Bronchial epithelial cell (primary cell): ENCODE results near the gene NKAIN2. TPM values are rescaled to one million over a fixed set of nuclear protein-coding genes. Genes with fewer than 3 reads are reported as not detected.
"Not testable (repeated sequence)": the region's sequence is repeated elsewhere in the genome, so short reads cannot be mapped to it uniquely, and the experiment has no call there.

Experiments
- DNase-seq: peaks from one replicate; pipeline ENCODE4 v3.0.0-alpha.2; 2010; ENCODE audit warnings: low read depth
- FAIRE-seq: peaks from 2 replicates; lab custom pipeline; 2011; peaks lifted over from hg19 to GRCh38; lab: Jason Lieb, UNC
- H3K27me3 ChIP-seq: 2 replicates; pipeline ENCODE4 v1.5.1; 2011; ENCODE audit warnings: low read length; ENCODE audit not compliant: control insufficient read depth, insufficient read depth
- H3K36me3 ChIP-seq: 2 replicates; pipeline ENCODE4 v1.5.1; 2011; ENCODE audit warnings: low read length; ENCODE audit not compliant: control insufficient read depth, insufficient read depth
- H3K4me3 ChIP-seq: 2 replicates; pipeline ENCODE4 v1.5.1; 2011; ENCODE audit warnings: mild to moderate bottlenecking, low read depth, low read length, control low read depth
- total RNA-seq: library from RNA; depleted of rRNA; stranded (reverse); fragments of >200 nt; gene quantifications from 2 replicates; pipeline ENCODE4 v1.2.1, GENCODE V29; 2014
- TF ChIP-seq, protein P1 (sequence below): IDR thresholded peaks from 2 replicates; pipeline ENCODE4 v1.5.1; 2011; ENCODE audit warnings: mild to moderate bottlenecking, moderate library complexity, low read length, control low read depth, inconsistent platforms; ENCODE audit not compliant: insufficient read depth, severe bottlenecking

The NKAIN2 gene
- total RNA-seq, 1 donor from 2014 or later, result under 0.01 TPM

DNA sequence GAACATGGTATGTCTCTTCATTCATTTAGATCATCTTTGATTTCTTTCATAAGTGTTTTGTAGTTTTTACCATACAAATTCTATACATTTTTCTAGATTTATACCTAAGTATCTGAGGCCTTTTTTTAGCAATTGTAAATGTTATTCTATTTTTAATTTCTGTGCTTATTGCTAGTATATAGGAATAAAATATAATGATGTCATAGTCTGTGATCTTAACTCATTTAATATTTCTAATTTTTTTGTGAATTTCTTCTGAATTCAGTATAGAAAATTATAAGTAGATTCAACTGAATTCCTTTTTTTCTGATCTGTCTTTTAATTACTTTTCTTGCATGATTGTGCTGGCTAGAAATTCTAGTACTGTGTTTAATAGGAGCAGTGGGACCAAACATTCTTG is 520.6 kb downstream of the NKAIN2 start:
- Histone ChIP-seq H3K36me3 (no peaks in the 10 kb centered on the region), H3K27me3 (no peaks in the 10 kb centered on the region), H3K4me3 (no peak overlapping the region)
- FAIRE-seq (no peak), DNase-seq (no peak)
- TF ChIP-seq, protein P1, sequence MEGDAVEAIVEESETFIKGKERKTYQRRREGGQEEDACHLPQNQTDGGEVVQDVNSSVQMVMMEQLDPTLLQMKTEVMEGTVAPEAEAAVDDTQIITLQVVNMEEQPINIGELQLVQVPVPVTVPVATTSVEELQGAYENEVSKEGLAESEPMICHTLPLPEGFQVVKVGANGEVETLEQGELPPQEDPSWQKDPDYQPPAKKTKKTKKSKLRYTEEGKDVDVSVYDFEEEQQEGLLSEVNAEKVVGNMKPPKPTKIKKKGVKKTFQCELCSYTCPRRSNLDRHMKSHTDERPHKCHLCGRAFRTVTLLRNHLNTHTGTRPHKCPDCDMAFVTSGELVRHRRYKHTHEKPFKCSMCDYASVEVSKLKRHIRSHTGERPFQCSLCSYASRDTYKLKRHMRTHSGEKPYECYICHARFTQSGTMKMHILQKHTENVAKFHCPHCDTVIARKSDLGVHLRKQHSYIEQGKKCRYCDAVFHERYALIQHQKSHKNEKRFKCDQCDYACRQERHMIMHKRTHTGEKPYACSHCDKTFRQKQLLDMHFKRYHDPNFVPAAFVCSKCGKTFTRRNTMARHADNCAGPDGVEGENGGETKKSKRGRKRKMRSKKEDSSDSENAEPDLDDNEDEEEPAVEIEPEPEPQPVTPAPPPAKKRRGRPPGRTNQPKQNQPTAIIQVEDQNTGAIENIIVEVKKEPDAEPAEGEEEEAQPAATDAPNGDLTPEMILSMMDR, result no peak

DNA sequence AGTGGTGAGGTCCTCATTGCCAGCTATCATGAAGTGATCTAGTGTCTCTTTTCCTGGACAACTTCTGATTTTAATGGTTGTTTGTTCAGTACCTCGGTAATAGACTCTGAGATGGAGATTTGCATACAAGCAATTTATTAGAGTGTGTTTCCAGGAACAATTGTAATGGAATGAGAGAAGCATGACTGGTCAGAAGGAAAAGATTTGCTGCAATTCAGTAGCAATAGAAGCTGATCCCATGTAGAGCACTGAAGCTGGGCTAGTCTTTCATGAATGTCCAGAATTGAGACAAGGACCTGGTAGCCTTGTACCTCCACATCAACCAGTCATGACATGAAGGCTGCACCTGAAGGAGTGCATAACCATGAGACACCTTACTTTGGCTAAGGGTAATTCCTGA is 526.5 kb downstream of the NKAIN2 start:
- FAIRE-seq (no peak), DNase-seq (no peak)
- Histone ChIP-seq H3K4me3 (no peak overlapping the region), H3K27me3 (no peaks in the 10 kb centered on the region), H3K36me3 (no peaks in the 10 kb centered on the region)
- TF ChIP-seq, protein P1, result no peak

DNA sequence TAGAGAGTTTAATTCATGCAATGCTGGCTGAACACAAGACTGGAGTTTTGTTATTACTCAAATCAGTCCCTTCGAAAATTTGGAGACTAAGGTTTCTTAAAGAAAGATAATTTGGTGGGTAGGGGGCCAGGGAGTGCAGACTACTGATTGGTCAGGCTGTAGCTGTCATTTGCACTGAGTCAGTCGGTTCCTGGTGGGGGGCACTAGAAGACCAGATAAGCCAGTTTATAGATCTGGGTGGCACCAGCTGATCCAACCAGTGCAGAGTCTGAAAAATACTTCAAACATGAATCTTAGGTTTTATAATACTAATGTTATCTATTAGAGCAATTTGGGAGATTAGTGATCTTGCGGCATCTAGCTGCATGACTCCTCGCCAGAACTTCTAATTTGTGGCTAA is 530.7 kb downstream of the NKAIN2 start:
- TF ChIP-seq, protein P1, result no peak
- FAIRE-seq (no peak), DNase-seq (no peak)
- no peaks in the 10 kb centered on the region for H3K36me3 ChIP-seq
- no peaks in the 10 kb centered on the region for H3K27me3 ChIP-seq
- H3K4me3 ChIP-seq, result no peak overlapping the region

DNA sequence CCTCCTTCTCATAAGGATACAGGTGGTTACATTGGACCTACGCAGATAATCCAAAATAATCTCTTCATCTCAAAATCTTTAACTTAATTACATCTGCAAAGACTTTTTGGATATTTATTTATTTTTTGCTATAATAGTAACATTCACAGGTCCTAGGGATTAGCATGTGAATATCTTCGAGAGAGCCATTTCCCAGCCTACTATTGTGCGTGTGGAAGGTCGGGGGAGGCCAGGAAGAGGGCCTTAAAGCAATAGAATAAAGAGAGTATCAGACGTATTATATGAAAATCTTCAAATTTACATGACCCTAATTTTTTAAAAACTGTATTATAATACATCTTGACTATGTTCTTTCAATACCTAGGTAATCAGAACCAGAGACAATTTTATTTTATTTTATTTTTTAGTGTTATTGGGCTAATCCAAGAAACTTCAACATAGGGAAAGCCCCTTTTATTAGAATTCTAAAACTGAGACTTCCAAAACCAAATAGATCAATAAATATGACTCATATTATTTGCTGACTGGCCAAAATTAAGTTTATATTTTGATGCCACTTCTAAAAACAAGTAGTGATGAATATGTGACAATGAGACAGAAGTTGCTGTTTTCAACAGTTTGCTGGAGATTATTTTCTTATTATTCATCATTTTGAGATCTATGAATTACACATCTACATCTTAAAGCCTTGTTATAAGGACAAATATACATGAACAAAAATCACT is 536.1 kb downstream of the NKAIN2 start:
- Histone ChIP-seq H3K36me3 (no peaks in the 10 kb centered on the region), H3K4me3 (no peak overlapping the region), H3K27me3 (no peaks in the 10 kb centered on the region)
- FAIRE-seq, result no peak
- TF ChIP-seq, protein P1, result no peak
- no peak for DNase-seq

DNA sequence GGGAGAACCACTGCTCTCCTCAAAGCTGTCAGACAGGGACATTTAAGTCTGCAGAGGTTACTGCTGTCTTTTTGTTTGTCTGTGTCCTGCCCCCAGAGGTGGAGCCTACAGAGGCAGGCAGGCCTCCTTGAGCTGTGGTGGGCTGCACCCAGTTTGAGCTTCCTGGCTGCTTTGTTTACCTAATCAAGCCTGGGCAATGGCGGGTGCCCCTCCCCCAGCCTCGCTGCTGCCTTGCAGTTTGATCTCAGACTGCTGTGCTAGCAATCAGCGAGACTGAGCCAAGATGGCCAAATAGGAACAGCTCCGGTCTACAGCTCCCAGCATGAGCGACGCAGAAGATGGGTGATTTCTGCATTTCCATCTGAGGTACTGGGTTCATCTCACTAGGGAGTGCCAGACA is 544.7 kb downstream of the NKAIN2 start:
- H3K27me3 ChIP-seq, FAIRE-seq, H3K4me3 ChIP-seq, DNase-seq, H3K36me3 ChIP-seq: not testable (repeated sequence)

DNA sequence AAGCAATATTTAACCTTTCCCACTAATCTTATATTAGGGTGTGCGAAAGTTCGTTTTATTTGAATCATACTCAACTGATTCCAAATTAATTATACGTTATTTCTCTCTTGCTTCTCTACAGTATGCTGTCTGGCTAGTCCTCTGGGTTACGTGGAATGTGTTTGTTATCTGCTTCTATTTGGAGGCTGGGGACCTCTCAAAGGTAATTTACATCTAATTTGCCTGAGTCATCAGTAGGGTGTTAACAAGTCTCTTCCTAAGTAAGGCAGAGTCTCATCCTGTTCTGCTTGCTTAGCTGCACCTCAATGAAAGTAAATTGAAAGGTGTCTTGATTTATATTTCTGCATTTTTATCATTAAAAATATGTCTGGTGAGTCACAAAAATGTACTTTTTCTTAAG is 551.5 kb downstream of the NKAIN2 start:
- Histone ChIP-seq H3K36me3 (no peaks in the 10 kb centered on the region), H3K27me3 (no peaks in the 10 kb centered on the region), H3K4me3 (no peak overlapping the region)
- FAIRE-seq (no peak), DNase-seq (no peak)
- TF ChIP-seq, protein P1, result no peak
